IMR-90 (cell line): ENCODE data around the gene IL4. TPM values are rescaled to one million over a fixed set of nuclear protein-coding genes. Genes with fewer than 3 reads are reported as not detected.
A peak's percentile ranks its signal among the peaks of the same experiment; 100 is the strongest.

Experiments
- ATAC-seq: fragments of 200-7000 bp; cut with Tn5 transposase; 2 replicates; pipeline ENCODE4 v1.9.1; 2020; ENCODE audit warnings: low read depth, mild to moderate bottlenecking, moderate library complexity
- BruUV-seq: library from RNA; stranded (reverse); fragments of 400-500 nt; replicated peaks from 2 replicates; lab custom pipeline; 2021; lab: Mats Ljungman, UMichigan
- CTCF ChIA-PET: fragments of 300-600 bp; formaldehyde crosslinking; extraction: SDS; loops from one replicate; lab custom pipeline; 2021; ENCODE audit warnings: antibody characterized with exemption; lab: Yijun Ruan, JAX
- POLR2A ChIA-PET: fragments of 300-600 bp; sonication (Branson Sonifier 250); formaldehyde crosslinking; loops from one replicate; lab custom pipeline; 2022; ENCODE audit warnings: antibody characterized with exemption; ENCODE audit not compliant: unreplicated experiment; lab: Charles Lee
- DNase-seq: peaks from one replicate; pipeline ENCODE4 v3.0.0; 2013
- H2AFZ ChIP-seq: replicated peaks from 2 replicates; pipeline ENCODE3; 2013; ENCODE audit warnings: low read length, mild to moderate bottlenecking; ENCODE audit not compliant: poor library complexity
- H2AK5ac ChIP-seq: 2 replicates; pipeline ENCODE4 v1.6.1; 2013; ENCODE audit warnings: low read depth, low read length, inconsistent platforms
- H2AK9ac ChIP-seq: replicated peaks from 2 replicates; pipeline ENCODE3; 2013; ENCODE audit warnings: mild to moderate bottlenecking, low read depth, low read length, moderate library complexity; ENCODE audit not compliant: poor library complexity
- H2BK120ac ChIP-seq: 2 replicates; pipeline ENCODE4 v1.6.1; 2013; ENCODE audit warnings: low read depth, low read length, inconsistent platforms
- H2BK15ac ChIP-seq: 3 replicates; pipeline ENCODE4 v1.6.1; 2013; ENCODE audit warnings: low read depth, low read length, inconsistent platforms
- H2BK20ac ChIP-seq: 2 replicates; pipeline ENCODE4 v1.6.1; 2013; ENCODE audit warnings: low read depth, mild to moderate bottlenecking, inconsistent platforms, low read length, moderate library complexity
- H2BK5ac ChIP-seq: 2 replicates; pipeline ENCODE4 v1.6.1; 2013; ENCODE audit warnings: mild to moderate bottlenecking, low read depth, low read length, inconsistent platforms; ENCODE audit not compliant: poor library complexity, severe bottlenecking
- H3K14ac ChIP-seq: replicated peaks from 2 replicates; pipeline ENCODE4 v1.6.1; 2013; ENCODE audit warnings: low read depth, low read length, inconsistent platforms
- H3K18ac ChIP-seq: 2 replicates; pipeline ENCODE4 v1.6.1; 2013; ENCODE audit warnings: low read depth, low read length, control low read depth
- H3K23ac ChIP-seq: 2 replicates; pipeline ENCODE4 v1.6.1; 2013; ENCODE audit warnings: low read depth, low read length, inconsistent platforms
- H3K27ac ChIP-seq: 2 replicates; pipeline ENCODE4 v1.5.1; 2013; ENCODE audit warnings: mild to moderate bottlenecking, control low read depth, low read length; ENCODE audit not compliant: insufficient read depth
- H3K27me3 ChIP-seq: 2 replicates; pipeline ENCODE4 v1.6.1; 2013; ENCODE audit warnings: low read length; ENCODE audit not compliant: control insufficient read depth, insufficient read depth
- H3K36me3 ChIP-seq: 2 replicates; pipeline ENCODE4 v1.6.1; 2013; ENCODE audit warnings: low read length, mixed read lengths; ENCODE audit not compliant: control insufficient read depth, insufficient read depth
- H3K4ac ChIP-seq: 2 replicates; pipeline ENCODE4 v1.6.1; 2013; ENCODE audit warnings: low read depth, low read length, inconsistent platforms
- H3K4me1 ChIP-seq: 2 replicates; pipeline ENCODE4 v1.6.1; 2013; ENCODE audit warnings: low read length, mixed read lengths; ENCODE audit not compliant: control insufficient read depth, insufficient read depth
- H3K4me2 ChIP-seq: 2 replicates; pipeline ENCODE4 v1.6.1; 2013; ENCODE audit warnings: low read depth, mild to moderate bottlenecking, control low read depth, low read length, moderate library complexity
- H3K4me3 ChIP-seq: 2 replicates; pipeline ENCODE4 v1.5.1; 2013; ENCODE audit warnings: low read depth, mild to moderate bottlenecking, control low read depth, low read length, moderate library complexity; ENCODE audit not compliant: insufficient read depth
- H3K56ac ChIP-seq: 2 replicates; pipeline ENCODE4 v1.6.1; 2013; ENCODE audit warnings: low read length, inconsistent platforms; ENCODE audit not compliant: insufficient read depth; ENCODE audit errors: extremely low read depth
- H3K79me1 ChIP-seq, 2 experiments: 2 replicates each; pipeline ENCODE4 v1.6.1; 2013; ENCODE audit warnings: low read length in 2 of 2, inconsistent platforms in 1 of 2, low read depth in 1 of 2
- H3K9ac ChIP-seq: 2 replicates; pipeline ENCODE4 v1.6.1; 2013; ENCODE audit warnings: low read depth, low read length, control low read depth
- H3K9me1 ChIP-seq: 2 replicates; pipeline ENCODE4 v1.6.1; 2013; ENCODE audit warnings: low read length, inconsistent platforms; ENCODE audit not compliant: insufficient read depth
- H3K9me3 ChIP-seq: 2 replicates; pipeline ENCODE4 v1.6.1; 2013; ENCODE audit warnings: low read length; ENCODE audit not compliant: control insufficient read depth, insufficient read depth
- H4K20me1 ChIP-seq: 2 replicates; pipeline ENCODE4 v1.6.1; 2013; ENCODE audit warnings: low read length, inconsistent platforms; ENCODE audit not compliant: insufficient read depth
- H4K5ac ChIP-seq: 2 replicates; pipeline ENCODE4 v1.6.1; 2013; ENCODE audit warnings: mild to moderate bottlenecking, low read depth, low read length, control low read depth
- H4K8ac ChIP-seq, 2 experiments: 2 replicates each; pipeline ENCODE4 v1.6.1; 2013; ENCODE audit warnings: low read depth in 2 of 2, low read length in 2 of 2, control low read depth in 1 of 2, inconsistent platforms in 1 of 2
- H4K91ac ChIP-seq: 2 replicates; pipeline ENCODE4 v1.6.1; 2013; ENCODE audit warnings: low read depth, low read length, inconsistent platforms; ENCODE audit not compliant: insufficient read depth
- CEBPB ChIP-seq: IDR thresholded peaks from 2 replicates; pipeline ENCODE4 v1.6.1; 2012; ENCODE audit warnings: low read depth, low read length, improper control_type of control experiment
- RCOR1 ChIP-seq: IDR thresholded peaks from 2 replicates; pipeline ENCODE4 v1.6.1; 2012; ENCODE audit warnings: mild to moderate bottlenecking, low read length, improper control_type of control experiment; ENCODE audit not compliant: insufficient replicate concordance
- WGBS, 2 experiments: methylation state at CpG; one replicate each; pipeline versions ENCODE4 v1.1.5 to v1.1.7; 2013; ENCODE audit warnings: missing lambda C conversion rate in 2 of 2; ENCODE audit not compliant: insufficient read length in 1 of 2; ENCODE audit errors: extremely low coverage in 2 of 2; 5-methylcytosine and 5-hydroxymethylcytosine counted together
- dilution Hi-C: fragments of 300-500 bp; cut with HindIII; formaldehyde crosslinking; loops from one replicate; pipeline ENCODE4 v1.14.3; 2018; ENCODE audit warnings: low sequenced_read_pairs; ENCODE audit not compliant: unreplicated experiment
- in situ Hi-C: fragments of 300-500 bp; cut with MboI; formaldehyde crosslinking; loops from 3 replicates; pipeline ENCODE4 v1.14.3; 2019; ENCODE audit warnings: low sequenced_read_pairs, inconsistent platforms, mixed read lengths
- intact Hi-C: fragments of 100-400 bp; cut with micrococcal nuclease; formaldehyde crosslinking; loops from 2 replicates; pipeline ENCODE4 v1.10.0; 2022
- polyA plus RNA-seq, 3 experiments: library from polyadenylated mRNA; depleted of rRNA; stranded (reverse); fragments of >200 nt; gene quantifications; 2 replicates each; pipeline ENCODE4 v1.2.3, GENCODE V29; 2012; ENCODE audit warnings: low replicate concordance in 1 of 3
- total RNA-seq: library from RNA; depleted of rRNA; stranded (reverse); fragments of >200 nt; gene quantifications from 2 replicates; pipeline ENCODE4 v1.2.3, GENCODE V29; 2012

Gene IL4
- total and polyA plus RNA-seq, 2 of the 4 experiments (the other 2 are of a cell fraction) = not detected

- H3K4me1 ChIP-seq = peaks cover under 1% of the 10 kb centered on the region
- WGBS, 2 experiments = 81% methylated on average over 4 of the region's 14 CpGs; no CpG with 5 or more reads in 1 of the 2 experiments
- peaks cover 1% of the 10 kb centered on the region for H3K9me1 ChIP-seq
- no peak overlapping the region for H3K23ac ChIP-seq
- no peak for TF ChIP-seq RCOR1
- TF ChIP-seq CEBPB = 0 out of 2 replicates have a peak, but pooled peaks have one; percentile 24
- no peak overlapping the region for H3K27ac ChIP-seq
- DNase-seq (no peak), ATAC-seq (no peak)
- H4K5ac ChIP-seq = no peak overlapping the region
- H3K4me3 ChIP-seq = no peak overlapping the region
- dilution Hi-C loops (no loop called here), intact Hi-C loops (no loop called here), in situ Hi-C loops (no loop called here)
- no peak overlapping the region for H2BK5ac ChIP-seq
- peak overlapping the region; percentile 40 for H2AK9ac ChIP-seq
- ChIA-PET CTCF (no interaction called here), POLR2A (no interaction called here)
- H2AFZ ChIP-seq = no peak overlapping the region
- no peak overlapping the region for H2AK5ac ChIP-seq
- no peaks in the 10 kb centered on the region for H3K27me3 ChIP-seq
- no peaks in the 10 kb centered on the region for H4K20me1 ChIP-seq
- H3K79me1 ChIP-seq = no peaks in the 10 kb centered on the region
- H4K91ac ChIP-seq = no peak overlapping the region
- BruUV-seq = no TSS peak
- no peak overlapping the region for H2BK20ac ChIP-seq
- H3K9me3 ChIP-seq = no peaks in the 10 kb centered on the region
- H2BK120ac ChIP-seq = no peak overlapping the region
- H3K14ac ChIP-seq = no peak overlapping the region
- no peak overlapping the region for H3K4ac ChIP-seq
- H3K56ac ChIP-seq = no peak overlapping the region
- H3K36me3 ChIP-seq = no peaks in the 10 kb centered on the region
- H3K4me2 ChIP-seq = no peak overlapping the region
- no peak overlapping the region for H3K9ac ChIP-seq
- no peak overlapping the region for H3K18ac ChIP-seq
- no peak overlapping the region for H4K8ac ChIP-seq
- H2BK15ac ChIP-seq = no peak overlapping the region
Observed at GRCh38 chr5:132668706-132669454, 4.9 kb upstream of the IL4 start.
